Diencephalon (tissue), 1 donor: ENCODE measurements around the gene PIK3R5. TPM values are rescaled to one million over a fixed set of nuclear protein-coding genes. Genes with fewer than 3 reads are reported as not detected.

ENCODE experiments used
- total RNA-seq: library from RNA; depleted of rRNA; stranded (reverse); fragments of >200 nt; gene quantifications from one replicate; pipeline ENCODE4 v1.2.3, GENCODE V29; 2014

The PIK3R5 gene
- 1.4 TPM for total RNA-seq

GRCh38 chr17:8965394-8966168 lies at the start of gene PIK3R5:
TSS of gene PIK3R5 (minus strand) at chr17:8965707. CDS start at chr17:8911494, 54,213 bp downstream.

GRCh38 chr17:8867361-8867981 lies 98.0 kb downstream of the PIK3R5 start, which contains the start of gene PIK3R6:
TSS of gene PIK3R6 (minus strand) at chr17:8867674. CDS start at chr17:8849794, 17,880 bp downstream.

Other genes with a start within 250 kb of the PIK3R5 start
- not detected for gene CCDC42, start 220.9 kb downstream of the PIK3R5 start, total RNA-seq
- not detected for gene SPDYE4, start 207.2 kb downstream of the PIK3R5 start, total RNA-seq
- gene MFSD6L, start 166.3 kb downstream of the PIK3R5 start, total RNA-seq: not detected
- 0.69 TPM for gene PIK3R6, start 98.0 kb downstream of the PIK3R5 start, total RNA-seq
- gene NTN1, start 55.8 kb upstream of the PIK3R5 start, total RNA-seq: 24.2 TPM